ENCODE measurements around the gene SOX18. TPM values are rescaled to one million over a fixed set of nuclear protein-coding genes. Genes with fewer than 3 reads are reported as not detected.
A peak's percentile ranks its signal among the peaks of the same experiment; 100 is the strongest.

SOX18 gene
- total and polyA plus RNA-seq, 2 of the 13 experiments (the other 11 are each of a cell fraction or from before 2014, with no cell fraction given): 1.6 to 1.9 TPM

DNA sequence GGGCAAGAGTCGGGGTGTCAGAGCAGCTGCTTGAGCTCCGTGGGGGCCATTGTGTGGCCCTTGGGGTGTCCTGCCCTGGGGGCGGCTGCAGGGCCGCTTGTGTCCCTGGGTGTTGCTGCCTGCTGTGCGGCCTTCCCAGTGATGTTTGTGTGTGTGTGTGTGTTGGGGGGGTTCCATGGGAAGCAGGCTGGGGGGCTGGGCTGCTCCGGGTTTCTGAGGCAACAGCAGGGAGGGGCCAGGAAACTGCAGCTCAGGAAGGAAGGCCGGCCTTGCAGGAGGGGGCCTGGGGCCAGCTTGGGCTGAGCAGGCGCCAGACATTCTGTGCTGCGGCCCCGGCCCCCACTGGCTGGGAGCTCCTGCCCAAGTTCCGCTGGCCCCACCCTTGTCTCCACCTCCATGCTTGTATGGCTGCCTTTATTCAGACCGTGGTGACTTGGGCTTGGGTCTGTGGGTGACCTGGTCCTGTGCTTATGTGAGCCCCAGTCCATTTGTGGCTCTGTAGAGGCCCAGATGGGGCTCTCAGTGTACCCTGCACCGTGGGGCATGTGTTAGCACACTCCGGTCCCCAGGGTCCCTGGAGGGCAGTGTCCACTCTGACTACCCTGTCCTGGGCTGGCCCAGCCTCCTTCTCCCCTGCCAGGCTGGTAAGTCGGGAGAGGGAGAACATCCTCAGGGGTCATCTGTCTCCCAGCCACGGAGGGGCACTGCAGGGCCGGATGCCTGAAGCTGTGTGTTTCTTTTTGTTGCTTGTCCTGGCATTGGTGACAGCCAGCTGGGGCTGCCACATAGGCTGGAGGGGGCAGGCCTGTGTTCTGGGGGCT is 4.6 kb upstream of the SOX18 start (continued):
- TF ChIP-seq, protein P1, sequence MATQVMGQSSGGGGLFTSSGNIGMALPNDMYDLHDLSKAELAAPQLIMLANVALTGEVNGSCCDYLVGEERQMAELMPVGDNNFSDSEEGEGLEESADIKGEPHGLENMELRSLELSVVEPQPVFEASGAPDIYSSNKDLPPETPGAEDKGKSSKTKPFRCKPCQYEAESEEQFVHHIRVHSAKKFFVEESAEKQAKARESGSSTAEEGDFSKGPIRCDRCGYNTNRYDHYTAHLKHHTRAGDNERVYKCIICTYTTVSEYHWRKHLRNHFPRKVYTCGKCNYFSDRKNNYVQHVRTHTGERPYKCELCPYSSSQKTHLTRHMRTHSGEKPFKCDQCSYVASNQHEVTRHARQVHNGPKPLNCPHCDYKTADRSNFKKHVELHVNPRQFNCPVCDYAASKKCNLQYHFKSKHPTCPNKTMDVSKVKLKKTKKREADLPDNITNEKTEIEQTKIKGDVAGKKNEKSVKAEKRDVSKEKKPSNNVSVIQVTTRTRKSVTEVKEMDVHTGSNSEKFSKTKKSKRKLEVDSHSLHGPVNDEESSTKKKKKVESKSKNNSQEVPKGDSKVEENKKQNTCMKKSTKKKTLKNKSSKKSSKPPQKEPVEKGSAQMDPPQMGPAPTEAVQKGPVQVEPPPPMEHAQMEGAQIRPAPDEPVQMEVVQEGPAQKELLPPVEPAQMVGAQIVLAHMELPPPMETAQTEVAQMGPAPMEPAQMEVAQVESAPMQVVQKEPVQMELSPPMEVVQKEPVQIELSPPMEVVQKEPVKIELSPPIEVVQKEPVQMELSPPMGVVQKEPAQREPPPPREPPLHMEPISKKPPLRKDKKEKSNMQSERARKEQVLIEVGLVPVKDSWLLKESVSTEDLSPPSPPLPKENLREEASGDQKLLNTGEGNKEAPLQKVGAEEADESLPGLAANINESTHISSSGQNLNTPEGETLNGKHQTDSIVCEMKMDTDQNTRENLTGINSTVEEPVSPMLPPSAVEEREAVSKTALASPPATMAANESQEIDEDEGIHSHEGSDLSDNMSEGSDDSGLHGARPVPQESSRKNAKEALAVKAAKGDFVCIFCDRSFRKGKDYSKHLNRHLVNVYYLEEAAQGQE (IDR thresholded peaks at IDR 0.05; ENCODE audit: borderline replicate concordance in 1 of 2, low read depth in 1 of 2, low read length in 2 of 2): no peak
- TF ChIP-seq KAT7 (CRISPR knock-in tag; IDR thresholded peaks at IDR 0.05; ENCODE audit: borderline replicate concordance) (peak; percentile 87; the same call in 1 of the 2 replicates), ZHX1 (CRISPR knock-in tag; IDR thresholded peaks at IDR 0.05; ENCODE audit: low read depth) (0 out of 2 replicates have a peak, but pooled peaks have one; percentile 41), ZNF230 (CRISPR knock-in tag; IDR thresholded peaks at IDR 0.05) (no peak), ZNF274 (CRISPR knock-in tag; IDR thresholded peaks at IDR 0.05) (no peak), ZNF549 (CRISPR knock-in tag; IDR thresholded peaks at IDR 0.05) (no peak), MBD4 (IDR thresholded peaks at IDR 0.05; ENCODE audit: borderline replicate concordance, low read length) (no peak), ZNF124 (CRISPR knock-in tag; IDR thresholded peaks at IDR 0.05) (peak; percentile 54; the same call in 1 of the 2 replicates), HDAC1 (CRISPR knock-in tag; IDR thresholded peaks at IDR 0.05) (peak; percentile 88), ARID5B (CRISPR knock-in tag; IDR thresholded peaks at IDR 0.05) (peak; percentile 73)
- TF ChIP-seq, protein P2, sequence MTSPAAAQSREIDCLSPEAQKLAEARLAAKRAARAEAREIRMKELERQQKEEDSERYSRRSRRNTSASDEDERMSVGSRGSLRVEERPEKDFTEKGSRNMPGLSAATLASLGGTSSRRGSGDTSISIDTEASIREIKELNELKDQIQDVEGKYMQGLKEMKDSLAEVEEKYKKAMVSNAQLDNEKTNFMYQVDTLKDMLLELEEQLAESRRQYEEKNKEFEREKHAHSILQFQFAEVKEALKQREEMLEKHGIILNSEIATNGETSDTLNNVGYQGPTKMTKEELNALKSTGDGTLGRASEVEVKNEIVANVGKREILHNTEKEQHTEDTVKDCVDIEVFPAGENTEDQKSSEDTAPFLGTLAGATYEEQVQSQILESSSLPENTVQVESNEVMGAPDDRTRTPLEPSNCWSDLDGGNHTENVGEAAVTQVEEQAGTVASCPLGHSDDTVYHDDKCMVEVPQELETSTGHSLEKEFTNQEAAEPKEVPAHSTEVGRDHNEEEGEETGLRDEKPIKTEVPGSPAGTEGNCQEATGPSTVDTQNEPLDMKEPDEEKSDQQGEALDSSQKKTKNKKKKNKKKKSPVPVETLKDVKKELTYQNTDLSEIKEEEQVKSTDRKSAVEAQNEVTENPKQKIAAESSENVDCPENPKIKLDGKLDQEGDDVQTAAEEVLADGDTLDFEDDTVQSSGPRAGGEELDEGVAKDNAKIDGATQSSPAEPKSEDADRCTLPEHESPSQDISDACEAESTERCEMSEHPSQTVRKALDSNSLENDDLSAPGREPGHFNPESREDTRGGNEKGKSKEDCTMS (CRISPR knock-in tag; conservative IDR thresholded peaks at IDR 0.05): no peak
- TF ChIP-seq, protein P3, sequence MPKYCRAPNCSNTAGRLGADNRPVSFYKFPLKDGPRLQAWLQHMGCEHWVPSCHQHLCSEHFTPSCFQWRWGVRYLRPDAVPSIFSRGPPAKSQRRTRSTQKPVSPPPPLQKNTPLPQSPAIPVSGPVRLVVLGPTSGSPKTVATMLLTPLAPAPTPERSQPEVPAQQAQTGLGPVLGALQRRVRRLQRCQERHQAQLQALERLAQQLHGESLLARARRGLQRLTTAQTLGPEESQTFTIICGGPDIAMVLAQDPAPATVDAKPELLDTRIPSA (CRISPR knock-in tag; IDR thresholded peaks at IDR 0.05; ENCODE audit: borderline replicate concordance): no peak

All from HepG2 (cell line).